ENCODE data around the gene ABHD11.
A peak's percentile ranks its signal among the peaks of the same experiment; 100 is the strongest.
"Not testable (repeated sequence)": the region's sequence is repeated elsewhere in the genome, so short reads cannot be mapped to it uniquely, and the experiment has no call there.

The ABHD11 gene

GRCh38 chr7:73738612-73739386 lies at the start of gene ABHD11:
ABHD11 (minus strand) TSS chr7:73738802; CDS start chr7:73738770, 32 bp downstream.
- DNase-seq (ENCODE audit: low spot score) = peak; percentile 100

- not testable (repeated sequence) for DNase-seq (ENCODE audit: low spot score)
These were observed 49.1 kb upstream of the ABHD11 start for GRCh38 chr7:73787786-73788048.

GRCh38 chr7:73786588-73786987 lies 48.0 kb upstream of the ABHD11 start:
- DNase-seq (ENCODE audit: low spot score) = no peak

GRCh38 chr7:73779517-73779916 lies 40.9 kb upstream of the ABHD11 start:
- no peak for DNase-seq (ENCODE audit: low spot score)

- no peak for DNase-seq (ENCODE audit: low spot score)
These were observed 40.3 kb upstream of the ABHD11 start for GRCh38 chr7:73778801-73779389.

- peak; percentile 33 for DNase-seq (ENCODE audit: low spot score)
These were observed 36.3 kb upstream of the ABHD11 start for GRCh38 chr7:73774923-73775322.

- peak; percentile 86 for DNase-seq (ENCODE audit: low spot score)
These were observed 35.3 kb upstream of the ABHD11 start for GRCh38 chr7:73773700-73774517.

- no peak for DNase-seq (ENCODE audit: low spot score)
These were observed 32.5 kb upstream of the ABHD11 start for GRCh38 chr7:73770860-73771670.

GRCh38 chr7:73770002-73770859 lies 31.6 kb upstream of the ABHD11 start, which contains the start of gene CLDN3:
CLDN3 (minus strand) TSS chr7:73770270; CDS start chr7:73770049, 221 bp downstream.
- peak; percentile 84 for DNase-seq (ENCODE audit: low spot score)

GRCh38 chr7:73769481-73770001 lies 30.9 kb upstream of the ABHD11 start:
- no peak for DNase-seq (ENCODE audit: low spot score)

- no peak for DNase-seq (ENCODE audit: low spot score)
These were observed 30.3 kb upstream of the ABHD11 start for GRCh38 chr7:73768641-73769480.

GRCh38 chr7:73766556-73767229 lies 28.1 kb upstream of the ABHD11 start:
- no peak for DNase-seq (ENCODE audit: low spot score)

GRCh38 chr7:73762659-73762999 lies 24.0 kb upstream of the ABHD11 start:
- DNase-seq (ENCODE audit: low spot score) = no peak

- DNase-seq (ENCODE audit: low spot score) = no peak
These were observed 23.5 kb upstream of the ABHD11 start for GRCh38 chr7:73761854-73762658.

GRCh38 chr7:73758581-73759138 lies 20.1 kb upstream of the ABHD11 start:
- no peak for DNase-seq (ENCODE audit: low spot score)

- no peak for DNase-seq (ENCODE audit: low spot score)
These were observed 11.6 kb upstream of the ABHD11 start for GRCh38 chr7:73749931-73750776.

- DNase-seq (ENCODE audit: low spot score) = no peak
These were observed 7.8 kb upstream of the ABHD11 start for GRCh38 chr7:73746378-73746777.
